ENCODE measurements around the gene NBAS. TPM values are rescaled to one million over a fixed set of nuclear protein-coding genes. Genes with fewer than 3 reads are reported as not detected.

NBAS gene
- total RNA-seq, 1 experiment from 2014 or later = 32.5 TPM

DNA sequence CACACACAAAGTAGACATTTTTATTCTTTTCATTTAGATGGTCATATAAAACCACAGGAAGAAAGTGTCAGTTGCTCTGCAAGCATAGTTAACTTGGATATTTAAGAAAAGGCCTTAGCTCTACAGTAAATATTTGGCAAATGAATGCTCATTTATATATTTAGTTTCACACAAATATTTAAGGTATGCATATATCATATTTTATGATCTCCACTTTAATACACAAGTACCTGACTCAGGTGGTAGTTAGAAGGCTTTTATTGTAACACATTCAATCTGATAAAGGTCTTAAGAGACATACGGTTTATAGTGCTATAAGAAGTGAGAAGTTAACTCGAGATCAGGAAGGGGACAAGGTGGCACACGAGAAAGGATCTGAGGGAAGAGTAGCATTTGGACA, 363.1 kb downstream of the NBAS start:
- TF ChIP-seq, protein P1, sequence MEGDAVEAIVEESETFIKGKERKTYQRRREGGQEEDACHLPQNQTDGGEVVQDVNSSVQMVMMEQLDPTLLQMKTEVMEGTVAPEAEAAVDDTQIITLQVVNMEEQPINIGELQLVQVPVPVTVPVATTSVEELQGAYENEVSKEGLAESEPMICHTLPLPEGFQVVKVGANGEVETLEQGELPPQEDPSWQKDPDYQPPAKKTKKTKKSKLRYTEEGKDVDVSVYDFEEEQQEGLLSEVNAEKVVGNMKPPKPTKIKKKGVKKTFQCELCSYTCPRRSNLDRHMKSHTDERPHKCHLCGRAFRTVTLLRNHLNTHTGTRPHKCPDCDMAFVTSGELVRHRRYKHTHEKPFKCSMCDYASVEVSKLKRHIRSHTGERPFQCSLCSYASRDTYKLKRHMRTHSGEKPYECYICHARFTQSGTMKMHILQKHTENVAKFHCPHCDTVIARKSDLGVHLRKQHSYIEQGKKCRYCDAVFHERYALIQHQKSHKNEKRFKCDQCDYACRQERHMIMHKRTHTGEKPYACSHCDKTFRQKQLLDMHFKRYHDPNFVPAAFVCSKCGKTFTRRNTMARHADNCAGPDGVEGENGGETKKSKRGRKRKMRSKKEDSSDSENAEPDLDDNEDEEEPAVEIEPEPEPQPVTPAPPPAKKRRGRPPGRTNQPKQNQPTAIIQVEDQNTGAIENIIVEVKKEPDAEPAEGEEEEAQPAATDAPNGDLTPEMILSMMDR (conservative IDR thresholded peaks at IDR 0.05) = no peak
- H3K9me3 ChIP-seq (ENCODE audit: control insufficient read depth, low read depth, low read length) = no peaks in the 10 kb centered on the region
- no peaks in the 10 kb centered on the region for H3K79me2 ChIP-seq (ENCODE audit: insufficient read depth, low read length)
- H3K4ac ChIP-seq (ENCODE audit: low read depth, low read length) = no peak overlapping the region
- Mint-ChIP-seq H3K4me1 (no peaks in the 10 kb centered on the region), H3K27me3 (ENCODE audit: low read depth) (no peaks in the 10 kb centered on the region), H3K36me3 (ENCODE audit: insufficient read depth in 1 of 3, low read depth in 3 of 3) (no peaks in the 10 kb centered on the region), H3K9me3 (no peaks in the 10 kb centered on the region), H3K27ac (no peak overlapping the region), H3K4me3 (no peak overlapping the region)
- H3K23me2 ChIP-seq (ENCODE audit: insufficient read length, low read depth, low read length, poor library complexity, severe bottlenecking) = no peaks in the 10 kb centered on the region
- H3T11ph ChIP-seq (ENCODE audit: low read length) = no peak overlapping the region
- no peak overlapping the region for H3K9ac ChIP-seq (ENCODE audit: extremely low read depth, insufficient read length, low read length)
- no peak overlapping the region for H3K27ac ChIP-seq (ENCODE audit: insufficient read length, low read depth, low read length)
- H3K18ac ChIP-seq (ENCODE audit: insufficient read length, low read depth, low read length) = no peak overlapping the region
- H4K8ac ChIP-seq (replicated peaks; ENCODE audit: insufficient read length, low read depth, low read length) = no peak overlapping the region
- H3K4me1 ChIP-seq (ENCODE audit: insufficient read depth, low read length) = no peaks in the 10 kb centered on the region
- no peak overlapping the region for H3K23ac ChIP-seq (ENCODE audit: insufficient read length, low read depth, low read length)
- no peaks in the 10 kb centered on the region for H3K79me1 ChIP-seq (ENCODE audit: insufficient read depth, low read depth, low read length, poor library complexity, severe bottlenecking)
- H4K20me1 ChIP-seq (ENCODE audit: control insufficient read depth, insufficient read depth, insufficient read length) = no peaks in the 10 kb centered on the region
- no peak for DNase-seq
- no peak overlapping the region for H4K91ac ChIP-seq (ENCODE audit: insufficient read length, low read depth, low read length)
- H2BK20ac ChIP-seq (ENCODE audit: low read depth, low read length, poor library complexity, severe bottlenecking) = no peak overlapping the region
- H4K5ac ChIP-seq (ENCODE audit: insufficient read length, low read depth, low read length) = no peak overlapping the region
- H2AFZ ChIP-seq (ENCODE audit: low read length) = no peak overlapping the region
- H3K56ac ChIP-seq (ENCODE audit: insufficient read length, low read depth, low read length) = no peak overlapping the region
- WGBS (ENCODE audit: extremely low coverage, insufficient read length, low lambda C conversion rate) = no CpG with 5 or more reads among the region's 3 CpGs
- no peak overlapping the region for H2AK5ac ChIP-seq (ENCODE audit: insufficient read length, low read length)
- no peak overlapping the region for H2BK5ac ChIP-seq (ENCODE audit: insufficient read length, low read length)
- no peak overlapping the region for H2BK120ac ChIP-seq (ENCODE audit: low read depth, low read length, poor library complexity, severe bottlenecking)
- H3K4me2 ChIP-seq (ENCODE audit: insufficient read depth, insufficient read length, low read length) = no peak overlapping the region
- H2BK15ac ChIP-seq (ENCODE audit: low read depth, low read length) = no peak overlapping the region
- no peaks in the 10 kb centered on the region for H3K27me3 ChIP-seq (ENCODE audit: insufficient read depth, low read length)
- H2BK12ac ChIP-seq (ENCODE audit: insufficient read length, low read depth, low read length) = no peak overlapping the region
- no peak overlapping the region for H3K14ac ChIP-seq (ENCODE audit: insufficient read depth, low read length)
